ENCODE results near the gene ZNF561.

Gene ZNF561

GRCh38 chr19:9621156-9622037 lies at the start of gene ZNF561:
Gene ZNF561 (minus strand): TSS chr19:9621232. CDS start chr19:9619456, 1,776 bp downstream.
- Histone ChIP-seq H3K4me2 (ENCODE audit: low read length) (peak within 1 kb of the TSS; percentile 68), H3K27ac (ENCODE audit: low read depth, low read length, poor library complexity, severe bottlenecking) (peak within 1 kb of the TSS; percentile 81), H2AFZ (ENCODE audit: low read length) (0 out of 2 replicates have a peak within 1 kb of the TSS, but pooled peaks have one; percentile 31), H3K9me3 (ENCODE audit: low read length) (no peaks in the 10 kb centered on the region; the same call in 1 of the 2 replicates), H3K9ac (ENCODE audit: low read length) (peak within 1 kb of the TSS; percentile 80), H3F3A (ENCODE audit: insufficient read depth, low read length) (no peaks in the 10 kb centered on the region), H3K4me3 (ENCODE audit: low read depth, low read length, poor library complexity, severe bottlenecking) (peak within 1 kb of the TSS; percentile 73), H3K4me1 (ENCODE audit: insufficient read depth, low read length, severe bottlenecking) (peaks cover 14% of the 10 kb centered on the region), H4K20me1 (ENCODE audit: insufficient read depth, low read length) (no peaks in the 10 kb centered on the region), H3K36me3 (ENCODE audit: insufficient read depth, low read length) (peaks cover 32% of the 10 kb centered on the region), H3K79me2 (ENCODE audit: insufficient read depth, low read length) (peaks cover 9% of the 10 kb centered on the region; the same call in 1 of the 2 replicates), H3K27me3 (ENCODE audit: insufficient read depth, low read length) (no peaks in the 10 kb centered on the region), H3K9me2 (ENCODE audit: low read depth, low read length) (no peaks in the 10 kb centered on the region)
- no peak for TF ChIP-seq CTCF (IDR thresholded peaks at IDR 0.05; ENCODE audit: low read length)
- TF ChIP-seq EZH2 (IDR thresholded peaks at IDR 0.05; ENCODE audit: borderline replicate concordance, low read length) = no peak

GRCh38 chr19:9668544-9668943 lies 47.5 kb upstream of the ZNF561 start:
- no peaks in the 10 kb centered on the region for H3K27me3 ChIP-seq (ENCODE audit: insufficient read depth, low read length)
- no peak overlapping the region for H3K4me3 ChIP-seq (ENCODE audit: low read depth, low read length, poor library complexity, severe bottlenecking)
- no peak overlapping the region for H2AFZ ChIP-seq (ENCODE audit: low read length)
- H3K9me2 ChIP-seq (ENCODE audit: low read depth, low read length) = no peaks in the 10 kb centered on the region
- no peak overlapping the region for H3K9ac ChIP-seq (ENCODE audit: low read length)
- no peaks in the 10 kb centered on the region for H3F3A ChIP-seq (ENCODE audit: insufficient read depth, low read length)
- H3K4me2 ChIP-seq (ENCODE audit: low read length) = no peak overlapping the region
- no peaks in the 10 kb centered on the region for H3K4me1 ChIP-seq (ENCODE audit: insufficient read depth, low read length, severe bottlenecking)
- H3K27ac ChIP-seq (ENCODE audit: low read depth, low read length, poor library complexity, severe bottlenecking) = no peak overlapping the region
- H4K20me1 ChIP-seq (ENCODE audit: insufficient read depth, low read length) = no peaks in the 10 kb centered on the region
- H3K79me2 ChIP-seq (ENCODE audit: insufficient read depth, low read length) = peaks cover 85% of the 10 kb centered on the region
- no peak for TF ChIP-seq CTCF (IDR thresholded peaks at IDR 0.05; ENCODE audit: low read length)
- TF ChIP-seq EZH2 (IDR thresholded peaks at IDR 0.05; ENCODE audit: borderline replicate concordance, low read length) = no peak
- peaks cover 84% of the 10 kb centered on the region for H3K36me3 ChIP-seq (ENCODE audit: insufficient read depth, low read length)
- peaks cover 44% of the 10 kb centered on the region for H3K9me3 ChIP-seq (ENCODE audit: low read length)

GRCh38 chr19:9667898-9668297 lies 46.9 kb upstream of the ZNF561 start:
- H3K79me2 ChIP-seq (ENCODE audit: insufficient read depth, low read length) = peaks cover 79% of the 10 kb centered on the region
- no peaks in the 10 kb centered on the region for H3F3A ChIP-seq (ENCODE audit: insufficient read depth, low read length)
- no peaks in the 10 kb centered on the region for H4K20me1 ChIP-seq (ENCODE audit: insufficient read depth, low read length)
- no peak overlapping the region for H3K4me2 ChIP-seq (ENCODE audit: low read length)
- H3K9me3 ChIP-seq (ENCODE audit: low read length) = peaks cover 38% of the 10 kb centered on the region
- H3K27me3 ChIP-seq (ENCODE audit: insufficient read depth, low read length) = no peaks in the 10 kb centered on the region
- H3K4me1 ChIP-seq (ENCODE audit: insufficient read depth, low read length, severe bottlenecking) = no peaks in the 10 kb centered on the region
- H2AFZ ChIP-seq (ENCODE audit: low read length) = no peak overlapping the region
- H3K9ac ChIP-seq (ENCODE audit: low read length) = no peak overlapping the region
- no peak overlapping the region for H3K27ac ChIP-seq (ENCODE audit: low read depth, low read length, poor library complexity, severe bottlenecking)
- TF ChIP-seq EZH2 (IDR thresholded peaks at IDR 0.05; ENCODE audit: borderline replicate concordance, low read length) (no peak), CTCF (IDR thresholded peaks at IDR 0.05; ENCODE audit: low read length) (no peak)
- H3K36me3 ChIP-seq (ENCODE audit: insufficient read depth, low read length) = peaks cover 77% of the 10 kb centered on the region
- H3K9me2 ChIP-seq (ENCODE audit: low read depth, low read length) = no peaks in the 10 kb centered on the region
- H3K4me3 ChIP-seq (ENCODE audit: low read depth, low read length, poor library complexity, severe bottlenecking) = no peak overlapping the region

All from OCI-LY1 (cell line).